Fibroblast of pulmonary artery (primary cell): ENCODE data around the gene CYB5R4.

Source experiments
- DNase-seq: peaks from one replicate; pipeline ENCODE4 v3.0.0-alpha.2; 2010; ENCODE audit warnings: low read depth
- H3K4me3 ChIP-seq: replicated peaks from 2 replicates; pipeline ENCODE4 v1.5.1; 2011; ENCODE audit warnings: low read depth, mild to moderate bottlenecking, control low read depth, low read length, moderate library complexity
- CTCF ChIP-seq: IDR thresholded peaks from 2 replicates; pipeline ENCODE4 v1.5.1; 2011; ENCODE audit warnings: mild to moderate bottlenecking, control low read depth, low read length, inconsistent platforms; ENCODE audit errors: missing control alignments

Gene CYB5R4

GRCh38 chr6:84002226-84002625 lies 142.7 kb downstream of the CYB5R4 start:
- DNase-seq, result no peak
- no peak overlapping the region for H3K4me3 ChIP-seq
- TF ChIP-seq CTCF, result no peak

GRCh38 chr6:84003131-84003530 lies 143.6 kb downstream of the CYB5R4 start:
- H3K4me3 ChIP-seq, result no peak overlapping the region
- TF ChIP-seq CTCF, result no peak
- no peak for DNase-seq

- H3K4me3 ChIP-seq, result no peak overlapping the region
- TF ChIP-seq CTCF, result no peak
- DNase-seq, result no peak
Observed at GRCh38 chr6:84003654-84004053, 144.2 kb downstream of the CYB5R4 start.

GRCh38 chr6:84007871-84008270 lies 148.4 kb downstream of the CYB5R4 start:
- DNase-seq, result no peak
- no peak for TF ChIP-seq CTCF
- H3K4me3 ChIP-seq, result no peak overlapping the region

- no peak for TF ChIP-seq CTCF
- H3K4me3 ChIP-seq, result no peak overlapping the region
- no peak for DNase-seq
Observed at GRCh38 chr6:84013354-84013753, 153.9 kb downstream of the CYB5R4 start.

- no peak overlapping the region for H3K4me3 ChIP-seq
- no peak for TF ChIP-seq CTCF
- no peak for DNase-seq
Observed at GRCh38 chr6:84013931-84014330, 154.4 kb downstream of the CYB5R4 start.

GRCh38 chr6:84016029-84016428 lies 156.5 kb downstream of the CYB5R4 start:
- no peak overlapping the region for H3K4me3 ChIP-seq

More at GRCh38 chr6:84016029-84016428, 156.5 kb downstream of the CYB5R4 start:
- TF ChIP-seq CTCF, result no peak
- no peak for DNase-seq
